ENCODE data around the gene MYO1A.

Gene MYO1A

GRCh38 chr12:57046947-57047890 lies 2.7 kb downstream of the MYO1A start:
- H3K4me1 ChIP-seq: no peaks in the 10 kb centered on the region
- no peak overlapping the region for H3K27ac ChIP-seq
- TF ChIP-seq CTCF (IDR thresholded peaks at IDR 0.05): no peak
- no peak for DNase-seq
- intact Hi-C loops (cut with DNase I; ENCODE audit: low total_unique reads): no loop called here
- peaks cover 0 to 10% of the 10 kb centered on the region in 2 donors for H3K27me3 ChIP-seq
- H3K4me3 ChIP-seq: no peak overlapping the region
- no peaks in the 10 kb centered on the region for H3K9me3 ChIP-seq
- H3K36me3 ChIP-seq: no peaks in the 10 kb centered on the region

- H3K4me3 ChIP-seq: no peak overlapping the region
- no peak for DNase-seq
- no peak for TF ChIP-seq CTCF (IDR thresholded peaks at IDR 0.05)
- intact Hi-C loops (cut with DNase I; ENCODE audit: low total_unique reads): no loop called here
- H3K27ac ChIP-seq: no peak overlapping the region
- H3K9me3 ChIP-seq: no peaks in the 10 kb centered on the region
- H3K4me1 ChIP-seq: no peaks in the 10 kb centered on the region
- H3K36me3 ChIP-seq: no peaks in the 10 kb centered on the region
- H3K27me3 ChIP-seq: peaks cover 0 to 10% of the 10 kb centered on the region in 2 donors
Measured at GRCh38 chr12:57046086-57046791, 3.7 kb downstream of the MYO1A start.

- DNase-seq: no peak
- no peaks in the 10 kb centered on the region for H3K9me3 ChIP-seq
- no peak overlapping the region for H3K27ac ChIP-seq
- H3K4me1 ChIP-seq: no peaks in the 10 kb centered on the region
- H3K36me3 ChIP-seq: no peaks in the 10 kb centered on the region
- TF ChIP-seq CTCF (IDR thresholded peaks at IDR 0.05): no peak
- peaks cover 0 to 10% of the 10 kb centered on the region in 2 donors for H3K27me3 ChIP-seq
- no peak overlapping the region for H3K4me3 ChIP-seq
- intact Hi-C loops (cut with DNase I; ENCODE audit: low total_unique reads): no loop called here
Measured at GRCh38 chr12:57044889-57045288, 5.0 kb downstream of the MYO1A start.

GRCh38 chr12:57044468-57044867 lies 5.5 kb downstream of the MYO1A start:
- no peak for TF ChIP-seq CTCF (IDR thresholded peaks at IDR 0.05)
- intact Hi-C loops (cut with DNase I; ENCODE audit: low total_unique reads): no loop called here
- no peaks in the 10 kb centered on the region for H3K9me3 ChIP-seq
- H3K27me3 ChIP-seq: peaks cover 0 to 10% of the 10 kb centered on the region in 2 donors
- H3K36me3 ChIP-seq: no peaks in the 10 kb centered on the region
- H3K4me3 ChIP-seq: no peak overlapping the region
- H3K4me1 ChIP-seq: no peaks in the 10 kb centered on the region
- H3K27ac ChIP-seq: no peak overlapping the region
- DNase-seq: no peak

- intact Hi-C loops (cut with DNase I; ENCODE audit: low total_unique reads): no loop called here
- Histone ChIP-seq H3K27ac (no peak overlapping the region), H3K27me3 (peaks cover 0 to 10% of the 10 kb centered on the region in 2 donors), H3K9me3 (no peaks in the 10 kb centered on the region), H3K4me1 (no peaks in the 10 kb centered on the region), H3K4me3 (no peak overlapping the region), H3K36me3 (no peaks in the 10 kb centered on the region)
- DNase-seq: no peak
- TF ChIP-seq CTCF (IDR thresholded peaks at IDR 0.05): no peak
Measured at GRCh38 chr12:57042695-57043094, 7.2 kb downstream of the MYO1A start.

Data from tibial artery (tissue), 4 donors.